Upper lobe of left lung (tissue), 6 donors: ENCODE measurements around the gene CT45A8. TPM values are rescaled to one million over a fixed set of nuclear protein-coding genes. Genes with fewer than 3 reads are reported as not detected.
"Not testable (repeated sequence)": the region's sequence is repeated elsewhere in the genome, so short reads cannot be mapped to it uniquely, and the experiment has no call there.

Source experiments
- ATAC-seq, 2 donors: fragments of 200-7000 bp; cut with Tn5 transposase; one replicate each; pipeline ENCODE4 v1.9.1; 2022; ENCODE audit warnings: mild to moderate bottlenecking in 2 of 2, moderate library complexity in 2 of 2; ENCODE audit not compliant: low FRiP score in 2 of 2
- DNase-seq, 2 donors: peaks; one replicate each; pipeline ENCODE4 v3.0.0-alpha.2; 2019 to 2020
- H3K27ac ChIP-seq, 4 donors: fragments of 200-600 bp; sonication (generic); one replicate each; pipeline ENCODE4 v1.5.1; 2016 to 2019
- H3K27me3 ChIP-seq, 4 donors: fragments of 200-600 bp; sonication (generic); one replicate each; pipeline ENCODE4 v1.5.1; 2017 to 2019
- H3K36me3 ChIP-seq, 4 donors: fragments of 200-600 bp; sonication (generic); one replicate each; pipeline ENCODE4 v1.5.1; 2016 to 2019
- H3K4me1 ChIP-seq, 4 donors: fragments of 200-600 bp; sonication (generic); one replicate each; pipeline ENCODE4 v1.5.1; 2018 to 2019
- H3K4me3 ChIP-seq, 4 donors: fragments of 200-600 bp; sonication (generic); one replicate each; pipeline ENCODE4 v1.5.1; 2017 to 2019; ENCODE audit warnings: mild to moderate bottlenecking in 2 of 4, moderate library complexity in 1 of 4
- H3K9me3 ChIP-seq, 4 donors: fragments of 200-600 bp; sonication (generic); one replicate each; pipeline ENCODE4 v1.5.1; 2018 to 2019
- WGBS, 2 donors: methylation state at CpG; one replicate each; pipeline ENCODE4 v1.1.5; 2017 to 2018; 5-methylcytosine and 5-hydroxymethylcytosine counted together
- total RNA-seq, 6 donors: library from RNA; depleted of rRNA in 4 of 6; stranded (reverse); fragments of >200 nt in 4 of 6; gene quantifications; one replicate each; pipeline versions ENCODE4 v1.1.0 to v1.2.1, GENCODE V29; 2016 to 2021
- donor health status: DM: no; HTN: no; CAD: no; lungs with moderate emphysema.
- donor health status: DM: no; HTN: yes; CAD: no; lungs with severe emphysema.

The CT45A8 gene
- total RNA-seq, 6 donors from 2014 or later, result not detected

DNA sequence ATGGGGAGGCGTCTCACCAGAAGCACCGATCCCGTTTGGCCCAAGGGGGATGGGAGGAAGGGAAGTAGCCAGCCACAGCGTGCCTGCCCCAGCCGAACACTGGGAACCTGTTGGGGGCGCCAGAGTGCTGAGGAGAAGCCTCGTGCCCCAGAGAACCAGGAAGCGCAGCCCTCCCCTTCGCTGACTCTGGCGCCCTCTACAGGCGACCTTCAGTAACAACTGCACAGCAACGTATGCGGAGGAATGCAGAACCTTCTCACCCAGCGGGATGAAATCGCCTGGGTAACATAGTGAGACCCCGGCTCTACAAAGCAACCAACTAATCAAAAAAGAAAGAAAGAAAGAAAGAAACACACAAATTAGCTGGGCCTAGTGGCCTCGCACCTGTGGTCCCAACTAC is 34.4 kb downstream of the CT45A8 start, which contains the start of gene CT45A2:
TSS of gene CT45A2 (minus strand) at position 101 of the 400 bp plus-strand sequence. CDS start 3,747 bp downstream, outside the sequence.
- not testable (repeated sequence) for H3K27me3 ChIP-seq, H3K9me3 ChIP-seq, H3K4me1 ChIP-seq, ATAC-seq, H3K27ac ChIP-seq, H3K4me3 ChIP-seq, H3K36me3 ChIP-seq, DNase-seq
- WGBS, 2 donors, result no CpG with 5 or more reads among the region's 17 CpGs

DNA sequence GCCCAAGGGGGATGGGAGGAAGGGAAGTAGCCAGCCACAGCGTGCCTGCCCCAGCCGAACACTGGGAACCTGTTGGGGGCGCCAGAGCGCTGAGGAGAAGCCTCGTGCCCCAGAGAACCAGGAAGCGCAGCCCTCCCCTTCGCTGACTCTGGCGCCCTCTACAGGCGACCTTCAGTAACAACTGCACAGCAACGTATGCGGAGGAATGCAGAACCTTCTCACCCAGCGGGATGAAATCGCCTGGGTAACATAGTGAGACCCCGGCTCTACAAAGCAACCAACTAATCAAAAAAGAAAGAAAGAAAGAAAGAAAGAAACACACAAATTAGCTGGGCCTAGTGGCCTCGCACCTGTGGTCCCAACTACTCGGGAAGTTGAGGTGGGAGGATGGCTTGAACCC is 51.7 kb downstream of the CT45A8 start, which contains the start of gene CT45A6:
TSS of gene CT45A6 (minus strand) at position 101 of the 400 bp plus-strand sequence. CDS start 3,794 bp downstream, outside the sequence.
- WGBS, 2 donors, result no CpG with 5 or more reads among the region's 16 CpGs
- not testable (repeated sequence) for DNase-seq, H3K9me3 ChIP-seq, H3K27me3 ChIP-seq, H3K27ac ChIP-seq, H3K4me1 ChIP-seq, H3K4me3 ChIP-seq, H3K36me3 ChIP-seq, ATAC-seq

Other genes with a start within 250 kb of the CT45A8 start
- not detected for gene CT45A1, start 140.9 kb downstream of the CT45A8 start, total RNA-seq
- gene CT45A3, start 86.3 kb downstream of the CT45A8 start, total RNA-seq, result not detected
- not detected for gene CT45A5, start 69.0 kb downstream of the CT45A8 start, total RNA-seq
- gene CT45A6, start 51.8 kb downstream of the CT45A8 start, total RNA-seq, result not detected
- gene CT45A2, start 34.5 kb downstream of the CT45A8 start, total RNA-seq, result not detected
- not detected for gene CT45A7, start 17.3 kb downstream of the CT45A8 start, total RNA-seq
- not detected for gene CT45A9, start 17.3 kb upstream of the CT45A8 start, total RNA-seq
- not detected for gene CT45A10, start 38.9 kb upstream of the CT45A8 start, total RNA-seq
- gene SAGE1, start 39.2 kb upstream of the CT45A8 start, total RNA-seq, result under 1 TPM in 1 of 6 donors, not detected in 5; 0.10 TPM
- 10 to 100 TPM in 4 of 6 donors, 1 to 10 TPM in 2; 7.2 to 32.2 (median 24.9) TPM for gene MMGT1, start 119.5 kb upstream of the CT45A8 start, total RNA-seq
- 10 to 100 TPM in 4 of 6 donors, 1 to 10 TPM in 2; 4.7 to 16.9 (median 11.5) TPM for gene SLC9A6, start 130.9 kb upstream of the CT45A8 start, total RNA-seq